AG04450 (cell line): Measurements from ENCODE around the gene GET4. TPM values are rescaled to one million over a fixed set of nuclear protein-coding genes. Genes with fewer than 3 reads are reported as not detected.

Experiments
- CTCF ChIA-PET: fragments of 300-600, 350-600 bp; formaldehyde crosslinking; extraction: SDS; loops from one replicate; lab custom pipeline; 2022; ENCODE audit warnings: antibody characterized with exemption, inconsistent platforms; lab: Charles Lee
- POLR2A ChIA-PET: fragments of 350-600 bp; formaldehyde crosslinking; extraction: SDS; loops from one replicate; lab custom pipeline; 2021; ENCODE audit warnings: antibody characterized with exemption, inconsistent platforms; lab: Yijun Ruan, JAX
- DNase-seq: peaks from one replicate; pipeline ENCODE4 v3.0.0-alpha.2; 2011; ENCODE audit warnings: low read depth, low spot score
- H3K27ac ChIP-seq: one replicate; pipeline ENCODE4 v1.5.1; 2012; ENCODE audit warnings: low read depth, low read length, control low read depth
- H3K27me3 ChIP-seq: one replicate; pipeline ENCODE4 v1.6.0; 2012; ENCODE audit warnings: low read length; ENCODE audit not compliant: control insufficient read depth, insufficient read depth
- H3K4me3 ChIP-seq: 2 replicates; pipeline ENCODE4 v1.5.1; 2011; ENCODE audit warnings: mild to moderate bottlenecking, low read depth, low read length, control low read depth
- H3K9me3 ChIP-seq: 2 replicates; pipeline ENCODE4 v1.5.1; 2012; ENCODE audit warnings: low read length; ENCODE audit not compliant: control insufficient read depth, insufficient read depth
- polyA plus RNA-seq: library from polyadenylated mRNA; depleted of rRNA; stranded (reverse); fragments of >200 nt; gene quantifications from 2 replicates; pipeline ENCODE4 v1.2.3, GENCODE V29; 2011
- TF ChIP-seq, protein P1 (sequence below): IDR thresholded peaks from 2 replicates; pipeline ENCODE4 v1.5.1; 2011; ENCODE audit warnings: low read depth, low read length, control low read depth, inconsistent platforms

The GET4 gene
- polyA plus RNA-seq, 1 experiment: 13.9 TPM

DNA sequence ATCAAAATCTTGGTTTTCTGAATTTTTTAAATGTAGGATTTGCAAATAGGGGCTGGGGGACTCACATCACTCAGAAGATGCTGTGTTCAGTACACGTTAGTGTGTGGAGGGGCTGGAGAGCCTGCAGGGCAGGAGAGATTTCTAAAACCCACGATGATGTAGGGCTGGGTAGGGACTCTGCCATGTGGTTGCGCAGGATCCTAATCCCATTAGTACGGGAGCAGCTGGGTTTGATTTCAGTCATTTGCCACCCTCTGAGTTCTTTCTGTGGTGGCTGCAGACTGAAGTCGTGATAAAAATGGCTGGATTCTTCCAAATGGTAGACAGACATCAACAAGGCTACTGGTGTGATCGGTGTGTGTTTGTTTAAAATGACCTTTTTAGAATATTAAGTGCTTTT, 14.2 kb upstream of the GET4 start:
- TF ChIP-seq, protein P1, sequence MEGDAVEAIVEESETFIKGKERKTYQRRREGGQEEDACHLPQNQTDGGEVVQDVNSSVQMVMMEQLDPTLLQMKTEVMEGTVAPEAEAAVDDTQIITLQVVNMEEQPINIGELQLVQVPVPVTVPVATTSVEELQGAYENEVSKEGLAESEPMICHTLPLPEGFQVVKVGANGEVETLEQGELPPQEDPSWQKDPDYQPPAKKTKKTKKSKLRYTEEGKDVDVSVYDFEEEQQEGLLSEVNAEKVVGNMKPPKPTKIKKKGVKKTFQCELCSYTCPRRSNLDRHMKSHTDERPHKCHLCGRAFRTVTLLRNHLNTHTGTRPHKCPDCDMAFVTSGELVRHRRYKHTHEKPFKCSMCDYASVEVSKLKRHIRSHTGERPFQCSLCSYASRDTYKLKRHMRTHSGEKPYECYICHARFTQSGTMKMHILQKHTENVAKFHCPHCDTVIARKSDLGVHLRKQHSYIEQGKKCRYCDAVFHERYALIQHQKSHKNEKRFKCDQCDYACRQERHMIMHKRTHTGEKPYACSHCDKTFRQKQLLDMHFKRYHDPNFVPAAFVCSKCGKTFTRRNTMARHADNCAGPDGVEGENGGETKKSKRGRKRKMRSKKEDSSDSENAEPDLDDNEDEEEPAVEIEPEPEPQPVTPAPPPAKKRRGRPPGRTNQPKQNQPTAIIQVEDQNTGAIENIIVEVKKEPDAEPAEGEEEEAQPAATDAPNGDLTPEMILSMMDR: no peak
- CTCF ChIA-PET: interaction anchor here (2.1 kb wide), 1 partner anchor 11 kb away, joined by 6 read pairs; no protein-coding TSS in a partner anchor

GRCh38 chr7:863106-863505, 13.2 kb upstream of the GET4 start:
- Histone ChIP-seq H3K27ac (no peak overlapping the region), H3K27me3 (no peaks in the 10 kb centered on the region), H3K9me3 (no peaks in the 10 kb centered on the region), H3K4me3 (no peak overlapping the region)
- no peak for DNase-seq
- TF ChIP-seq, protein P1: no peak
- POLR2A ChIA-PET: no interaction called here
- CTCF ChIA-PET: interaction anchor here (1.6 kb wide), 1 partner anchor 10 kb away, joined by 7 read pairs; no protein-coding TSS in a partner anchor

More for the DNA sequence above, 14.2 kb upstream of the GET4 start:
- H3K27ac ChIP-seq: no peak overlapping the region
- H3K4me3 ChIP-seq: no peak overlapping the region
- POLR2A ChIA-PET: no interaction called here
- H3K9me3 ChIP-seq: no peaks in the 10 kb centered on the region
- no peaks in the 10 kb centered on the region for H3K27me3 ChIP-seq
- DNase-seq: no peak

DNA sequence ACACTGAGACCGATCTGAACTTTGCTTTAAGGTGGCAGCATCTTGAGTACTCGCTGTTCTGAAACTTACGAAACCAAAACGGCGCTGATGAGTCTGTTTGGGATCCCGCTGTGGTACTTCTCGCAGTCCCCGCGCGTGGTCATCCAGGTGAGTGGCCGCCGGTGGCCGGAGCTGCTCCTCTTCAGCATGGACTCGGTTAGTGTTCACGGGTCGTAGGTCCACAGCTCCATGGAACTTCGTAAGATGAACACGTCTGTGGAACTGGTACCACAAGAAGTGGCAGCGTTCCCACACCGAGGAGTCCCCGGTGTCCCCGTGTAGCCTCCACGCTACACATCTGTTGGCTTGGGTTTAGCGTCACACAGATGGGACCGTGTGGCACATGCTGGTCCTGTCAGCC, 10.4 kb upstream of the GET4 start:
- Histone ChIP-seq H3K27ac (peak overlapping the region; percentile 39), H3K4me3 (no peak overlapping the region), H3K9me3 (no peaks in the 10 kb centered on the region; the same call in 1 of the 2 replicates), H3K27me3 (no peaks in the 10 kb centered on the region)
- no peak for DNase-seq
- TF ChIP-seq, protein P1: no peak
- POLR2A ChIA-PET: no interaction called here
- CTCF ChIA-PET: interaction anchor here (1.3 kb wide), 1 partner anchor 29 kb away, joined by 3 read pairs; no protein-coding TSS in a partner anchor

DNA sequence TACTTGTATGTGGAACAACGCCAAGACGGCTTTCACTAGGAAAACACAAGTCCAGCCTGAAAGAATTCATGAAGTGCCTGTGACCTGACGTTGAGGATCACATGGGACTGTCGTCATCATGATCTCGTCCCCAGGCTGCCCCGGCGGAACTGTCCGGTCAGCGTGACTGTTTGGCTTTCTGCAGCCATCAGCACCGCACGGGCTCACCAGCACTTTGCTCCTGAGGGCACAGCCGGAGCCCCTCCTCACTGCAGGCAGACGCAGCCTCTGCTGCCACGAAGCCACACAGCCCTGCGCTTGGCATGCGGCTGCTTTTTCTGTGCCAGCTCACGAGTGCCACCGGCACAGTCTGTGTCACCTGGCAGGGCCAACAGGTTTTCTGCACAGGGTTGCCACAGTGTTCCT, 9.4 kb upstream of the GET4 start:
- peak overlapping the region; percentile 29; the same call in 1 of the 2 replicates for H3K4me3 ChIP-seq
- ChIA-PET CTCF (no interaction called here), POLR2A (no interaction called here)

More for the DNA sequence above, 9.4 kb upstream of the GET4 start:
- Histone ChIP-seq H3K27ac (peak overlapping the region; percentile 93), H3K27me3 (no peaks in the 10 kb centered on the region), H3K9me3 (no peaks in the 10 kb centered on the region; the same call in 1 of the 2 replicates)
- DNase-seq: peak; percentile 82
- TF ChIP-seq, protein P1: no peak
